GM21381 (cell line): ENCODE measurements around the gene SGK2.

Experiments used
- ATAC-seq: cut with Tn5 transposase; IDR thresholded peaks from one replicate; pipeline ENCODE4 v1.9.1; 2021; ENCODE audit warnings: mild to moderate bottlenecking, moderate library complexity; ENCODE audit not compliant: unreplicated experiment

The SGK2 gene

GRCh38 chr20:43536041-43536816 is 22.6 kb upstream of the SGK2 start:
- ATAC-seq, result no peak

DNA sequence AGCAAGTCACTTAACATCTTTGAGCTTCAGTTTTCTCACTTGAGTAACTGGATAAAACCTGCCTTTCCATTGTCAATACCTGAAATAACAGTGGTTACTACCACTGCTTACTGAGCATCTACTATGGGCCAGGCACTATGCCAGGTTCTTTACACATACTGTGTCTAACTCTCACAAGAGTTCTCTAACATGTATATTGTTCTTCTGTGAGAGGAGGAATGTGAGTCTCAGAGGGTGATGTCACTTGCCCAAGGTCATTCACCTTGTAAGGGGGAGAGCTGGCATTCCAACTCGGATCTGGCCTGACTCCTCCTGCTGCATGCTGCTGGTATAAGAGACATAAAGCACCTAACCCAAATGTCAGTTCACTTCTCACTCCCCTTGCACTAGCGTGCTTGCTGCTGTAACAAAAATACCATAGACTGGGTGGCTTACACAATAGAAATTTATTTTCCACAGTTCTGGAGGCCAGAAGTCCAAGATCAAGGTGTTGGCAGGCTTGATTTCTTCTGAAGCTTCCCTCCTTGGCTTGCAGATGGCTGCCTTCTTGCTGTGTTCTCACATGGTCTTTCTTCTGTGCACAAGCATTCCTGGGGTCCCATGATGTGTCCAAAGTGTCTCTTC is 21.9 kb upstream of the SGK2 start:
- ATAC-seq, result no peak

DNA sequence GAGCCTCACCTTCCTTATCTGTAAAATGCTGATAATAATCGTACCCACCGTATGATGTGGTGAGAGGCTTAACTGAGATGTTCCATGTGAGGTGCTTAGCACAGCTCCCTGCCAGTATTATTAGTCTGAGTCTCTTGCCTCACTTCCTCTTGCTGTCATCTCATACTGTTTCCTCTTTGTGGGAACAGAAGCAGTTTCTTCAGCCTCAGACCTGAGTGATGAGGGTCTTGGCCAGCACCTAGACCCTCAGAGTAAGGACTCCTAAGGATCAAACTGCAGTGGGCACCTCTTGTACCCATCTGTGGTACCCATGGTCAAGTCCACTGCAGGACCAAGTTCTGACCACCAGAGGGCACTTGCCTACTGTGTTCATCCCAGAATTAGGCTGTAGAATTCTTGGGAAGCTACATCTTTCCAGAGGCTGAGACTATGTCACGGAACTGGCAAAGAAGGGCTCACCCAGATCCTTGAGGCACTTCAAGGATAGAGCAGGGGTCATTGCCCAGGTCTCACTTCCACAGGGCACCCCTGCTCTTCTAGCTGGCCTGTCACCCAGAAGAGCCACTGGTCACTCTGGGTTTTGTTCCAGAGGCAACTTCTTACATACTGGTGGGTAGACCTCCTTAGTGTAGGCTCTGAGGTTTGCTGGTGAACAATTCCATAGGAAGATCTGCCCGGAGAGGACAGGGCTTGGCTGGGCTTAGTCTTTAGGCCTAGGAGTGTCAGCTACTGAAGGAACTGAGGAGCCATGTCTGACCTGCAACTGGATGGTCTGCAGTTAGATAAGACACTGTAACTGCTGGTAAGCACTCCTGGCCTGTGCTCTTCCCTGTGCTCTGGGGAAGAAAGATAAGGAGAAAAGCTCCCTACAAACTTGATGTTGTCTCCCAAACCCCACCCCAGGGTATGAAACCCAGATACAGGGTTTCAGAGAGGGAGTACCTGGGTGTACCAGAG is 20.6 kb upstream of the SGK2 start:
- ATAC-seq, result no peak

- no peak for ATAC-seq
These were observed 19.7 kb upstream of the SGK2 start for GRCh38 chr20:43538878-43539700.

GRCh38 chr20:43539975-43540672 is 18.7 kb upstream of the SGK2 start:
- no peak for ATAC-seq

- ATAC-seq, result no peak
These were observed 18.2 kb upstream of the SGK2 start for GRCh38 chr20:43540673-43541060.

GRCh38 chr20:43541214-43541613 is 17.6 kb upstream of the SGK2 start:
- ATAC-seq, result no peak

DNA sequence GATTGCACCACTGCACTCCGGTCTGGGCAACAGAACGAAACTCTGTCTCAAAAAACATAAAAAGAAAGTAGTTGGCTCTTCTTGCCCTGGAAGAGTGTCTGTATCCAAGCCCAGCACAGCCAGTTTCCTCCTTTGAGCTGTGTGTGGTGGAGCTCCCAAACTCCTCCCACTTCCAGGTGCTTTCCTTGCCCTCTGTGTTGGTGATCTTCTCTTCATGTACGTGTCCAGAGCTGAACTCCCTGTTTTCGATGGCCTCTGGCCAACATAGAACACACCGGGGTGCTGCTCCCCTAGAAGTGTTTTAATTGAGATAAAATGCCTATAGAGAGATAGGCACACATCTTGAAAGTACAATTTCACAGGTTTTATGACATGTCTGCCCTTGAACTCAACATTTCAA is 16.7 kb upstream of the SGK2 start:
- no peak for ATAC-seq

DNA sequence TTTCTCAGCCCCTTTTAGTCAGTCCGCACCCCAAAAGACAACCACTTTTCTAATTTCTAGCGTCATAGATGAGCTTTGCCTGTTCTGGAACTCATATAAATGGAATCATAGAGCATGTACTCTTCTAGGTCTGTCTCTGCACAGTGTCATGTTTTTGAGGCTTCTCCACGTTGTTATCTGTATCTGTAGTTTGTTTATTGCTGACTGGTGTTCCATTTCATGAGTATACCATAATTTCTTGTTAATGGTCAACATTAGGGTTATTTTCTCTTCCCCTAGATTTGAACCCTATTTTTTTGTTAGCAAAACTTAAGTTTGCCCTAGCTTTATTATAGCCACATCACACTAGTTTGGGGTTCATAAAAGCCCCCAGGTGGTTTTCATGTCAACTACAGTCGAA is 16.2 kb upstream of the SGK2 start:
- ATAC-seq, result no peak

- no peak for ATAC-seq
These were observed 15.7 kb upstream of the SGK2 start for GRCh38 chr20:43543138-43543537.

DNA sequence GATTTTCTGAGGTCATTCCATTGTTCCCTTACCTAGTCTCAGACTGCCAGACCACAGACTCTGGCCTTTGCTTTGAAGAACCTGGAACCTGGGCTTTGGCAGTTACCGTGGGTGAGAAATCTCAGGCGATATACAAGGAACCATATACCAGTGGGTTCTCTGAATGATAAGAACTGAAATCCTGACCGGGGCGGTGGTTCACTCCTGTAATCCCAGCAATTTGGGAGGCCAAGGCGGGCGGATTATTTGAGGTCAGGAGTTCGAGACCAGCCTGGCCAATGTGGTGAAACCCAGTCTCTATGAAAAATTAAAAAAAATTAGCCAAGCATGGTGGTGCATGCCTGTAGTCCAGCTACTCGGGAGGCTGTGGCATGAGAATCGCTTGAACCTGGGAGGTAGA is 14.3 kb upstream of the SGK2 start:
- no peak for ATAC-seq

DNA sequence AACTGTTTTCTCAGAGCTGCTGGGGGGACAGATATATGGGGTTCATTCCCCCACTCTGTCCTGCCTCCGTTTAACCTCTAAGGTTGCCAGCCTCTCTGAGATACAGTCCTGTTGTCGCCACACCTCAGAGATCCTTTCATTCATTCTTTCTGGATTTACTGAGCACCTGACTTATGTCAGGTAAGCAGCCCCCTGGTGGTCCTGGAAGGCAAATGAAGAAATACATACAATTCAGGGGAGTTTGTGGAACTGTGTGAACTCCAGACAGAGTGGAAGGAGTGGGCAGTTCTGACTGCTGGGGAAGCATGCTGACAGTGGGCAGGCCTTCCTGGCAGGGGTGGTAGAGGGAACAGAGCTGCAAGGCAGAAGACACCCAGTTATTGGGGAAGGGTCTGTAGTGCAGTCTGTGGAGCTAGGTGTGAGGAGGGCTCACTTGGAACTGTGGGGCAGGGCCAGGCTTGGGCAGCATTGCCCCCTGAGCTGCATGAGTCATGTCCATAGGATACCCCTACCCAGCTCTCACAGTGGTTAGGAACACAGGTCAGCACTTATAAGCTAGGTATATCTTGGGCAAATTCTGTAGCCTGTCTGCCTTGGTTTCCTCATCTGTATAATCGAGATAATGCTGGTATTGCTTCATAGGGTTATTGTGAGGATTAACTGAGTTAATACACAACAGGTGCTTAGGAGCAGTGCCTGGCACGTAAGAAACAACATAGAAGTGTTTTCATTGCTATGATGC is 12.8 kb upstream of the SGK2 start:
- ATAC-seq, result no peak

GRCh38 chr20:43548273-43548880 is 10.4 kb upstream of the SGK2 start:
- no peak for ATAC-seq

DNA sequence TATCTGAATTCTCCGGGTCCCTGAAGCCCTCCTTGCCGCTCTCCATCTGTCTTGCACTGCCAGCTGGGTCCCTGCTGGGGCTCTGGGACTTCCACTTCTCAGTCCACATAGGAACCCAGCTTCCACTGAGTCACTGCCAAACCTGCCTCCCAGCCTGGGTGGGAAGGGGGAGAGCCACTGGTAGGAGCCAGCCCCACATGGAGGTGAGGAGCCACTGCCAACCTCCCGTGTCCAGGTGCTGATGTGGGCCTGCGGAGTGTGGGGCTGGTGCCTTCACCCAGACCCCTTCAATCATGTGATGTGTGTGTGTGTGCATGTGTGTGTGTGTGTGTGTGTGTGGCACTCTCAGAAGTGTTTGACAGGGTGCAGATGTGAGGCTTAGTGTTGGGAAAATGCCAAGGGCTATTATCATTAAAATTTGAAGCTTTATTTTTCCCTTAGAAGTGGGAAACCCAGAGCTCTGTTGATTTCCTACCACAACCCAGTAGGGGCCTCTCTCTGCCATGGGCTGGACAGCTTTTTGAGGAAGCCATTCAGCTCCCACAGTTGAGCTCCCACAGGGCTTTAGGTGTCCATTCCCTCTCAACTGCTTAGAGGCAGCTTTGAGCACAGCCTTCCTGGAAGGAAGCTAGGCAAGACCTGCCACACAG is 9.3 kb upstream of the SGK2 start:
- ATAC-seq, result no peak

DNA sequence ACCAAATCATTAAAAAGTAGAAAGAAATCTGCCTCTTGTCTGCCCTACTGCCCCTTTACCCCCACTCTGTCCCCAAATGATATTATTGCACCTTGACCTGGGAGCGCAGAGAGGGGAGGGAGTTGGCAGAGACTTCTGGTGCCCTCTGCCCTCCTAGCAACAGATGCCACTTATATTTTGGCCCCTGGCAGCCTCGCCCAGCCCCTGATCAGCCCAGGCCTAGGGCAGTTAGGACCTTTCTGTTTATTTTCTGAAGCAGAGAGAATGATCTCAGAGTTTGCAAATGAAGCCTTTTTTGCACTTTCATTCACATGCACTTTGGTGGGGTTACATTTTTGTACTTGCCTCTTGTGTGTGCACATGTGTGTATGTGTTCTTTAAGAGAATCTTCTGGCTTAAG is 8.4 kb upstream of the SGK2 start:
- ATAC-seq, result no peak

DNA sequence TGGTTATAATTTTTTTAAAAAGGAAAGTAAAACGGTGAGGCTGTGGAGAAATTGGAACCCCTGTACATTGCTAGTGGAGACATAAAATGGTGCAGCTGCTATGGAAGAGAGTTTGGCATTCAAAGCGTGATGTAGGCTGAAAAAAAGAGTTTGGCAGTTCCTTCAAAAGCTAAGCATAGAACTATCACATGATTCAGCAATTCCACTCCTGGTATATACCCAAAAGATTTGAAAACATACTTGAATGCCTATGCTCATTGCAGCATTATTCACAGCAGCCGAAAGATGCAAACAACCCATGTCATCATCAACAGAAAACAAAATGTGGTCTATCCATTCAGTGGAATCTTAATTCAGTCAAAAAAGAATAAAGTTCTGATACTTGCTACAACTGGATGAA is 4.5 kb upstream of the SGK2 start:
- ATAC-seq, result no peak

DNA sequence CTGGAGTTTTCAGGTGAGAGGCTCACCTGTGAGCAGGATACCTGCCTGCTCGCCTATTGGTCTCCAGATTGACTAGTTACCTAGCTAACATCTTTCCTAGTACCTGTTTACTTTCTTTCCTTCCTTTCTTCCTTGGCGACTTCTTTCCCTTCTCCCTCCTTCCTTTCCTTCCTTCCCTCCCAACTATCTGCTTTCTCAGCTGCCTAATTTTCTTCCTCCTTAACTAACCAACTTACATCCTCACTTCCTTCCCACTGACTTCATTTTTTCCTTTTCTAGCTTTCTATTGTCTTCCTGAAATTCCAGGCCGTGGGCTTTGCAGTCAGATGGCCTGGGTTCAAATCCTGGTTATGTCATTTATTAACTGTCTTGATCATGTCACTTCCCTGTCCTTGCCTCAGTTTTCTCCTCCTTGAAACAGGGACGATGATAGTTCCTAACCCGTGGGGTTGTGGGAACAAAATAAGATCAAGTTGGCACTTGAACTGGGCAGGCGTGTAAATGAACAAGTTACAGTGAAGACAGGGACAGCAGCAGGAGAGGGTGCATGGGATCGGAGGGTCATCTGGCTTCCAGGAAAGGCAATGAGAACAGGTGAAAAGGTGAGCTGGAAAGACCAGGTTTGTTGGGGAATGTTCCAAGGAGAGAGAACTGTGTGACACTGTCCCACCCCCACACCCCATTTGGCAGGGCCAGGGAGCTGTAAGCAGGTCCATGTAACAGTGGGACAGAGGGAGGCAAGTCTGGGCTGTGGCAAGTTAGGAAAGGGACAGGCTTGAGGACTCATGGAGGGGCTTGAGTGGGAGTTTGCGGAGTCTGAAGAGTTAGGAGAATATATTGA is 540 bp downstream of the SGK2 start:
- no peak for ATAC-seq

DNA sequence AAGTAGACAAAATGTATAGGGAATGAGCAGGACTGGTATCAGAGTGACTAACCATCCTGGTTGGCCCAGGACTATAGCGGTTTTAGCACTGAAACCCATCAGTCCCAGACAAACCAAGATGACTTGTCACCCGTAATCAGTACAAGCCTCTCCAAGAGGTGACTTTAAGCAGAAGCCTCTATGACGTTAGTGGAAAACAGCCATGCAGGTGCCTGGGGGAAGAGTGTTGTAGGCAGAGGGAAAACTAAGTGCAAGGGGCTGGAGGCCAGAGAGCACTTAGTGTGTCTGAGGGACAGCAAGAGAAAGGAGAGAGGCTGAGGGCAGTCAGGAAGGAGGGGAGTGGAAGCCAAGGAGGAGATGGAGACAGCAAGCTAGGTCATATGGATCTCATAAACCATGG is 2.1 kb downstream of the SGK2 start:
- no peak for ATAC-seq
